GM19043 (cell line): ENCODE results near the gene RNF175.
A peak's percentile ranks its signal among the peaks of the same experiment; 100 is the strongest.

ENCODE experiments used
- ATAC-seq: cut with Tn5 transposase; IDR thresholded peaks from one replicate; pipeline ENCODE4 v1.9.1; 2021; ENCODE audit warnings: low read depth; ENCODE audit not compliant: unreplicated experiment

Gene RNF175

DNA sequence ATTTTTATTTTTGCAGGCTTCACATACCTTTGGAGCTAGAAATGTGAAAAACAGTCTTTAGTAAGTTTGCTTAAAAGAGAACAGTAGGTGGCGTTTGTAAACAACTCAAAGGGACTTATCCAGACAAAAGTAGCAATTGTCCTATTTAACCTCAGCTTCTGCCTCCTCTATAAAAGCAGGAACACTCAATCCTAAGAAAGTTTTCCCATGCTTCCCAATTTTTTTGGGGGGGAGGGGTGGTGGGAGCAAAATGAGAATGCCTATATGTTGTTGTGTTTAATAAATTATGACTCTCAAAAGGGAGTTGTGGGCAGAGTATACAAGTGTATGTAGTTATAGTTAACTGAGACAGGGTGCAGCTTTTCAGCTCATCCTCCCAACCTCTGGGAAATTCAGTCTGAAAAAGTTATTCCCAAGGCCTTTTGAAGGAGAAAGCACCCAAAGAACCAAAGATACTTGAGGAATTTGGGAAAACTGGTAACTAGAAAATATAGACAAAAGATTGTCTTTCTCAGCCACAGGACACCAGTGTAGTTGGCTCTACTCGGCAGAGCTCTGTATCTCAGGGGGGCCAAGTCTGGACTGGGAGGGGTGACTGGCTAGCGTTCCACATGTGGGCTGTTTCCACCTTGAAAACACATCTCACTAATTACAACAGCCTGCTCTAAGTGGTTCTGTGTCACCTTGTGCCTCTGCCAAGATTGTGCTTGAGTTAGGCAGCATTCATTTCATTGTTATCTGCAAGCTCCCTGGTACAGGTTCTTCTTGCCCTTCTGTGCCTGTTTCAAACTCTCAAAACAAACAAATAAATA lies 26.3 kb upstream of the RNF175 start:
- ATAC-seq, result no peak

GRCh38 chr4:153784166-153784699 lies 24.4 kb upstream of the RNF175 start:
- ATAC-seq, result no peak

DNA sequence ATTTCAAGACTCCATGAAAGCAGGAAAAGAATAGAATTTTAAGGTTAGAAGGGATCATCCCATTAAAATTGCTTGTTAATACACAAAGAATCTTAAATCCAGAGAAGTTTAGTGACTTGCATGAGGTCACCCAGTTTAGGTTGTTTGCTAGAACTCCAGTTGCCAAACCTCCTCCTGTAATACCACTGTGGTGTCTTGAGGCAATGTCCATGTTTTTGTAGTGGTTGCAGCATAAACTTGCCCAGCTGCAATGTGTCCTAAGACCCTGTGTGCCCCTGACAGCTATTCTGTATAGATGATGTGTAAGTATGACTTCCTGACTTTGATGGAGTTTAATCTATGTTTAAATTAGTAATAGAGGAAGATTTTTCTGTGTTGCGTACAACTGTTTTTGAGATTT lies 22.8 kb upstream of the RNF175 start:
- ATAC-seq, result no peak

DNA sequence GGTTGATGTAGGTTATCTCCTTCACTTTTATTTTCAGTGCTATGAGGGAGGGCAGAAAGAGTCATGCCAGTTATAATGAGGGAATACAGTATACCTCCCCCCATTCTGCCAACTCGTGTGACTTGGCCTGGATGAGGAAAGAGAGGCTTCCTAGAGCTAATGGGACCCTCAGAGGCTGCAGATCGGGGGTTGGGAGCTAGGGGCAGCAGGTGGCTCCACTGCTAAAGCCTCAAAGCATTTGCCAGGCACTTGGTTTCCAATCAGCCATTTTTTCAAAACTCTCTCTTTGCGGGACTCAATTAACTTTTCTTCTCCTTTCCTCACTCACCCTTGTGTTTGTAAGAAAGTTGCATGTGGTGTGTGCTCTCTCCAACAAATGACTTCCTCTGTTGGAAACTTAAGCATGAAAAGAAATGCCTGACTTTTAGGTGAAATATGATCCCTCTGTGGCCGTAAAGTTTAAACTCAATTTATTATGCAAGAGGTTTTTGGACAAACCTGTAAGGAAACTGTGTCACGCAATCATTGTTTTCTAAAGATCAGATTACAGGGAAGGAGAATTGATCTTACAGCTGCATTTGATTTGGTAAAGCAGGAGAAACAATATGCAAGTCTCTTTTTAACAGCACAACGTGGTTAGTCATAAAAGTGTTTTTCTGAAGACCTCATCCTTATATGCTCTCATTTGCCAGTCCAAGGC lies 22.0 kb upstream of the RNF175 start:
- ATAC-seq, result no peak

- ATAC-seq, result no peak
Observed at GRCh38 chr4:153781280-153781679, 21.5 kb upstream of the RNF175 start.

DNA sequence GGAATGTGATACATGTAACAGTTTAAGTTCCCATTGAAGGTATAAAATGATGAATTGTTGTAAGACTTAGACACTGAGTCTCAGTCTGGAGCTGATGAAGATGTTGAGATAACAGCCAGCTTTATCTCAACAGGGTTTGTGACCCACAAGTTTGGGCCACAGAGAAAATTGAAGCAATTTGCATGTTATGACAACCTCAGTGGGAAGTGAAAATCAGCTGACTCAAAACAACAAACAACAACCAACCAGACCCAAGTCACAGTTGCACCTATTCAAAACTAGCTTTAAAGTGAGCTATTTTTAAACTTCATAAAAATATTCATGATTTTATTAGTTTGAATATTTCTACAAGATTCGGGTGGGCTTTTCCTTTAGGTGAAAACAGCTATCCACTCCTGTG lies 21.1 kb upstream of the RNF175 start:
- ATAC-seq, result peak; percentile 69

GRCh38 chr4:153780221-153780620 lies 20.4 kb upstream of the RNF175 start:
- no peak for ATAC-seq

DNA sequence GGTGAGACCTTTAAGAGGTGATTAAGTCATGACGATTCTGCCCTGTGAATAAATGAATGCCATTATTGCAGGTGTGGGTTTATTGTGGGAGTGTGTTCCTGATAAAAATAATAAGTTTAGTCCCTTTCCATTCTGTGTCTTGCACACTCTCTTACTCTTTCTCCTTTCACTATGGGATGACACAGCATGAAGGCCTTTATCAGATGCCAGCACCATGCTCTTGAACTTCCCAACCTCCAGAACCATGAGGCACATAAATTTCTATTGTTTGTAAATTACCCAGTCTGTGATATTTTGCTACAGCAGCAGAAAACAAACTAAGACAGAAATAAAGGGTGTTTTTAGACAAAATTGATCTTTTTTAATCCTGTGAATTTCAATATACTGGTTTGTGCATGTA lies 18.6 kb upstream of the RNF175 start:
- no peak for ATAC-seq

- ATAC-seq, result no peak
Observed at GRCh38 chr4:153777421-153777820, 17.6 kb upstream of the RNF175 start.

- no peak for ATAC-seq
Observed at GRCh38 chr4:153776601-153777000, 16.8 kb upstream of the RNF175 start.

- ATAC-seq, result no peak
Observed at GRCh38 chr4:153773236-153773690, 13.4 kb upstream of the RNF175 start.

GRCh38 chr4:153771046-153771445 lies 11.2 kb upstream of the RNF175 start:
- no peak for ATAC-seq

DNA sequence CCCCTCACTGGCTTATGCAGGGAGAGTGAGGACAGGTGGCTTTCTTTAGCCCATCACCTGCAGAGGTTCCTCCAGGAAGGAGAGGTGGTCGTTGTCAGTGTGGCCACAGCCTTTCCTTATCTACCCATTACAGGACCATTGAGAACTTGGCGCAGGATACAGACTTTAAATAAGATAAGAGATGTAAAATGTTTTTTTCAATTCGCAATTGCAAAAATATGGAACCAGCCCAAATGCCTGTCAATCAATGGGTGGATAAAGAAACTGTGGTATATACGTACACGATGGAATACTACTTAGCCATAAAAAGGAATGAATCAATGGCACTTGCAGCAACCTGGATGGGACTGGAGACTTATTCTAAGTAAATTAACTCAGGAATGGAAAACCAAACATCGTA lies 6.9 kb upstream of the RNF175 start:
- no peak for ATAC-seq

DNA sequence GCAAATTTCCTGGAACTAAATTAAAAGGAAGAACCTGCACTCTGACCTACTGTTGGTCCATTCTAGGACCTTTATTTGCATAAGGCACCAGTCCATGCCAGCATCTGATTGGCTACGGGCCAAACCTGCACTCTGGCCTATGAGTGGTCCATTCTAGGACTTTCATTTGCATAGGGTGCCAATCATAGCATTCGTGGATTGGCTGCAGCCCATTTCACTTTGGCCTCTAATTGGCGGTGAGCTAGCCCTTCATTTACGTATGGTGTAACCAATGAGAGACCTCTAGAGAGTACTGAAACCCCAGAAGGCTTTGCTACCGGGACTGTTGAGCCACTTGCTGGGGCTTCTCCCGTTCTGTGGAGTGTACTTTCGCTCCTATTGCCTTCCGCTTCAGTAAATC lies 6.1 kb upstream of the RNF175 start:
- no peak for ATAC-seq

DNA sequence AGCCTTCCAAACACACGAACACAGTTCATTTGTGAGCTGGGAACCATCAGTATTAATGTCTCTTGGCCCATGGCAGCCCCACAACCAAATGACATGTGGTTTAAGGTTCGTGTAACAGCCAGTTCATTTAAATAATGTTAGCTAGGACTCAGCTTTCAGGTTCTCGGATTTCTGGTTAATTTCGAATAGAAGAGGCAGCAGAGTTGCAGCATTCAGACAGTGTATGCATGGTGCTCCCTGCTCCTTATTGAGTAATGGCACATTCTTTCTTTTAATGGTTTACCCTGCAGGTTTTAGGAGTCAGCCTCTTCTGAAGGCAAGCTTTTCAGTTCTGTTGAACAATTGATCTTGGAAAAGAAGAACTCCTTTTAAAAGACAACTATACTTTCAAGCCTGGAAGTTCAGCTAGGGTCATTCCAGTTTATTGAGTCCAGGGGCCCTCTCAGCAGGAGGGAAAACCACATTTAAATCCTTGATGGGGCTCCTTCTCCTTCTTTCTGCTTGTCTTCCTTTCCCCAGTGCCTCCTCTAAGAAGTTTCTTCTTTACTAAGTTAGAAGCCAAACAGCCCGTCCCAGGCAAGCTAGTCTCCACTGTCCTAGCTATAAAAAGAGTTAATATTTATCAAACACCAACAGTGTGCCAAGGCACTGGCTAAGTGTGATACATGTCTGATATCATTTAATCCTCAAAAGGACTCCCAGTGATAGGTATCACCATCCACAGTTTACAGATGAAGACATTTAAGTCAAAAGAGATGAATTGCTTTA lies 5.0 kb upstream of the RNF175 start:
- ATAC-seq, result no peak

DNA sequence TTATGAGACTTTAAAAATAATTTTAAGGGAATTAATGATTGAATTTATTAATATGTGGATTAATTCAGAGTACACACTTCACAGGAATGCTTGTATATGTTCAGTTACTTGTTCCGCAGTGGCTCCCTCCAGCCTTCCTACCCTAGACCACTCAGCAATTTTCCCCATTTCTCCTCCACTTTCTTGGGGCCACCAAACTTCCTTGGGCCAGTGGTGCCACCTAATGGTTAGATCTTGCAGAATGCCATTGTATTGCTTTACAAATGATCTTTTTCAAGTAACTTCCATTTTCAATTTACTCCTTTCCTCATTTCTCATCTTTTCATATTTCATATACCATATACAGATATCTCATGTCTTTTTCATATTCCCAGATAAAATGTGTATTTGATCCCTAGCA lies 3.6 kb upstream of the RNF175 start:
- ATAC-seq, result no peak

GRCh38 chr4:153758688-153759406 lies 977 bp downstream of the RNF175 start:
- no peak for ATAC-seq

GRCh38 chr4:153758136-153758535 lies 1.7 kb downstream of the RNF175 start:
- no peak for ATAC-seq

- no peak for ATAC-seq
Observed at GRCh38 chr4:153757407-153757806, 2.4 kb downstream of the RNF175 start.

GRCh38 chr4:153755186-153755585 lies 4.6 kb downstream of the RNF175 start:
- no peak for ATAC-seq
